Body of pancreas (tissue), 2 donors: ENCODE results near the gene CRTAP. TPM values are rescaled to one million over a fixed set of nuclear protein-coding genes. Genes with fewer than 3 reads are reported as not detected.

ENCODE experiments used
- small RNA-seq: library from RNA; depleted of rRNA; stranded (forward); fragments of <200 nt; gene quantifications from one replicate; pipeline ENCODE3, GENCODE V24; 2016
- total RNA-seq, 2 donors: library from RNA; depleted of rRNA; stranded (reverse); fragments of >200 nt; gene quantifications; one replicate each; pipeline ENCODE4 v1.1.0, GENCODE V29; 2016

Gene CRTAP
- total RNA-seq, 2 donors from 2014 or later = 30.0 to 101 TPM

Small RNA genes within 50 kb of the gene (small RNA-seq; reads per million reads assigned to genes)
- gene AC123900.1 (not detected), gene RN7SL296P (not detected), gene SUMO2P10 (not detected)

Other genes starting within 250 kb of the CRTAP start
- gene CCR4, start 162.4 kb upstream of the CRTAP start, total RNA-seq = not detected
- 100 to 1,000 TPM in 1 of 2 donors, 10 to 100 TPM in 1; 20.5 to 108 TPM for gene GLB1, start 16.9 kb upstream of the CRTAP start, total RNA-seq
- gene TMPPE, start 16.9 kb upstream of the CRTAP start, total RNA-seq = 1 to 10 TPM; 4.9 to 6.9 TPM
- gene SUSD5, start 104.8 kb downstream of the CRTAP start, total RNA-seq = 1 to 10 TPM in 1 of 2 donors, not detected in 1; 1.8 TPM
- 1 to 10 TPM; 5.3 to 6.7 TPM for gene FBXL2, start 163.4 kb downstream of the CRTAP start, total RNA-seq